Activated T-helper 2 cell treated with anti-CD3 and anti-CD28 coated beads, Interferon-gamma antibody, Interleukin-2, Interleukin-4, amounts not matched to agents 10 μg/mL and 5 μg/mL and 100 μg/mL, durations not matched to agents 14 hours and 24 hours and 36 hours (primary cell): ENCODE results near the gene OR2A1. TPM values are rescaled to one million over a fixed set of nuclear protein-coding genes. Genes with fewer than 3 reads are reported as not detected.
"Not testable (repeated sequence)": the region's sequence is repeated elsewhere in the genome, so short reads cannot be mapped to it uniquely, and the experiment has no call there.

Experiments
- DNase-seq: peaks from one replicate; pipeline ENCODE4 v3.0.0; 2021; ENCODE audit warnings: low spot score
- H3K27ac Mint-ChIP-seq: one replicate; pipeline ENCODE4 v1.8.0; 2021; ENCODE audit warnings: mixed read lengths
- H3K27me3 Mint-ChIP-seq: one replicate; pipeline ENCODE4 v1.8.0; 2021; ENCODE audit warnings: low read depth, mixed read lengths
- H3K36me3 Mint-ChIP-seq: one replicate; pipeline ENCODE4 v1.8.0; 2021; ENCODE audit warnings: low read depth, mixed read lengths
- H3K4me1 Mint-ChIP-seq: one replicate; pipeline ENCODE4 v1.8.0; 2021; ENCODE audit warnings: low read depth, mixed read lengths
- H3K4me3 Mint-ChIP-seq: one replicate; pipeline ENCODE4 v1.8.0; 2021; ENCODE audit warnings: low read depth, mild to moderate bottlenecking, moderate library complexity, mixed read lengths
- H3K9me3 Mint-ChIP-seq: one replicate; pipeline ENCODE4 v1.8.0; 2021; ENCODE audit warnings: mixed read lengths
- intact Hi-C: fragments of 100-400 bp; cut with micrococcal nuclease; formaldehyde crosslinking; loops from one replicate; pipeline ENCODE4 v1.15.1; 2023
- total RNA-seq: library from RNA; stranded (reverse); gene quantifications from 2 replicates; pipeline ENCODE4 v1.2.3, GENCODE V29; 2022

OR2A1 gene
- total RNA-seq, 1 donor from 2014 or later: not detected

DNA sequence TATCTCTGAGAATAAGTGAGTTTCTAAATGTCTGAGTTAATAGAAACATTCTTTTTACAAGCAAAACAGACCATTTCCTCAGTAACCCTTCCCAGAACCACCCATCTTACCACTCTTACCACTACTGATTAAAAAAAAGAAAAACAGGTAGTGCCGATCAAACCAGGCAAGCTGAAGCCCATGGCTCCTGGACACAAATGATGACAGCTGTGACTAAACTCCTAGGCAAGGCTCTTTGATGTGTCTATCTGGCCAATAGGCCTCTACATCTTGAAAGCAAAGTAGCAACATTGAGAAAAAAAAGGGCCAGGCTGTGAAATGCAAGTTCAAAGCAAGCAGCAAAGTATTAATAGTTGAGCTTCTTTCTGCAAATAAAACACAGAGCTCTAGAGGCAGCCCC lies 36.4 kb downstream of the OR2A1 start:
- H3K4me1 Mint-ChIP-seq, H3K27me3 Mint-ChIP-seq, intact Hi-C loops, H3K9me3 Mint-ChIP-seq, H3K36me3 Mint-ChIP-seq, H3K4me3 Mint-ChIP-seq, H3K27ac Mint-ChIP-seq, DNase-seq: not testable (repeated sequence)

DNA sequence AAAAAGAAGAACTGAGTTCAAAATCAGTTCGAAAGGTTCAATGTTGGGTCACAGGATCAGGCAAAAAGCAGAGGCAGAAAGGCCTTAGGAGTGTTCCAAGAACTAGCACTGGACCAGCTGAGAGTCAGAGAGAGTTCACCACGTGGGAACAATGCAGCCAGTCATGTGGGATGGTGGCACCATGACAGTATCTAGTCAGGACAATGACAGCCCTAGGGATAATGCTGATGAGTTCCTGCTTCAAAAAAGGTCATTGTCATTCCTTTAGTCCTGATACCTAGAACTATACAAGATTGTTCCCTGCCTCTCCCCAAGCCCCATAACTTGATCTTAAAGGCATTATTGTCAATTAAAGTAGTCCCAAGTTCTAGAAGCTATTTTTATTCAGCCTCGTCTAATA lies 39.4 kb downstream of the OR2A1 start:
- H3K27me3 Mint-ChIP-seq, H3K4me3 Mint-ChIP-seq, DNase-seq, H3K4me1 Mint-ChIP-seq, H3K9me3 Mint-ChIP-seq, H3K27ac Mint-ChIP-seq, intact Hi-C loops, H3K36me3 Mint-ChIP-seq: not testable (repeated sequence)

DNA sequence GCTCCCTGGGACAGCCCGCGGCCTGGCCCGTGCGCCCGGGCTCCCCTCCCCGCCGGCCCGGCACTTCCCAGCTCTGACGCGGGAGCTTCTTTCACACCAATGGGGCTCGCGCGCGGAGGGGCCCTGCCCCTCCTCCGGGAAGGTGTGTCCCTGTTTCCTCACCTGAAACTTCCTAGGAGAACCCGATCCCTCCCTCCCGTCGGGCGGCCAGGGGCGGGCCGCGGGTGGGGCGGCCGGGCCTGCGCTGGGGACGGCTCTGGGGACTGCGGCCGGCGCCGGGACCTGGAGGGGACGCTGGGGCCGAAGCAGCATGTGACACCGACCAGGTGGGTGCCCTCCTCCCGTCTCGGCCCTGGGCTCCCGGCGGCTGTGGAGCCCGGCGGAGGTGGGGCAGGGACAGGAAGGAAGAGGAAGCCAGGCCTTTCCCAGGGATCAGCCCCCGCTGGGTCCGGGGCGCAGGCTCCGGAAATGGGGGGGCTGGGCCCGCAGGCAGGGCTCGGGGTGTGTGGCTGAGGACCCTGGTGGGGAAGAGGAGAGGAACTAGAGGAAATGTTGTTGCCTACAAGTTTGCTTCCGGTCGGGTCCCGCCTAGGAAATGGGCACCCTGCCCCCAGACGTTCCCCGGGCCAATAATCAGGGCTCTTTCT lies 43.1 kb downstream of the OR2A1 start, which contains the start of gene ARHGEF5:
TSS of gene ARHGEF5 (plus strand) at position 227 of the 647 bp plus-strand sequence. CDS start 7,268 bp downstream, outside the sequence.
- Mint-ChIP-seq H3K27ac (peak within 1 kb of the TSS; percentile 86), H3K4me1 (peaks cover 10% of the 10 kb centered on the region), H3K4me3 (peak within 1 kb of the TSS; percentile 91)
- intact Hi-C loops, H3K9me3 Mint-ChIP-seq, H3K36me3 Mint-ChIP-seq, H3K27me3 Mint-ChIP-seq, DNase-seq: not testable (repeated sequence)

DNA sequence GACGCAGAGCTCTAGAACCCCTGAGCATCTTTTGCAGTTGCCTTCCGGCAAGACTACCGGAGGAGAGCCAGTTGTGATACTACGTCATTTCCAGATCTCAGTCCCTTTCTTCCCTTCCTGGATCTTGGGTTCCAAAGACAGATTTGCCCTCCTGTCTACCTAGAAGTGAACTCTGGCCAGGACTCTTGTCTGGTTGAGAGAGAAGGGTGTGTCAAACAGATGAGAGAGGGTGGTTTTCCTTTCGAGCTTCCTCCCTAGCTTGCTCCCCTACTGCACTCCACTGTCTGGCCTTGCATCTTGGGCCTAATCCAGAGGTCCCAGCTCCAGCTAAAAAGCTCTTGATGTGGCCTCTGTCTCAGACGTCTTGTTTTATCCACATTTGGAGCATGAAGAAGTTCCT lies 44.0 kb downstream of the OR2A1 start:
- H3K9me3 Mint-ChIP-seq, H3K36me3 Mint-ChIP-seq, H3K4me3 Mint-ChIP-seq, intact Hi-C loops, H3K27me3 Mint-ChIP-seq, H3K27ac Mint-ChIP-seq, DNase-seq: not testable (repeated sequence)
- peaks cover 10% of the 10 kb centered on the region for H3K4me1 Mint-ChIP-seq

DNA sequence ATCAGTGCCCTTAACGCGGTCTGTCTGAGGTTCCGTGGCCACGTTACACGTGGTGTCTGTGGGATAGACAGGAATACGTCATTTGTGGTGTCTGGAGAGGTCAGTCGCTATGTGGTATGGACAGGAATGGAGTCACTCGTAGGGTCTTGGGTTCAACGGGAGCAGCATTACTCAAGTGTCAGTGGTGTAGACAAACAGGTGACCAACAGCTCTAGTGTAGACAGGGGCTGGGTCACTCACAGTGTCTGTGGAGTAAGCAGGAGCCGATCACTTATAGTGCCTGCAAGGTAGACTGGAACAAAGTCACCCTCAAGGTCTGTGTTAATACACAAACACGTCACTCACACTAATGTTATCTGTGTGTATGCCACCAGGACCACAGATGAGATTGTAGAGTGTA lies 44.6 kb downstream of the OR2A1 start:
- intact Hi-C loops, H3K9me3 Mint-ChIP-seq, H3K4me3 Mint-ChIP-seq, H3K27ac Mint-ChIP-seq, DNase-seq, H3K27me3 Mint-ChIP-seq, H3K36me3 Mint-ChIP-seq: not testable (repeated sequence)
- H3K4me1 Mint-ChIP-seq: peaks cover 10% of the 10 kb centered on the region

DNA sequence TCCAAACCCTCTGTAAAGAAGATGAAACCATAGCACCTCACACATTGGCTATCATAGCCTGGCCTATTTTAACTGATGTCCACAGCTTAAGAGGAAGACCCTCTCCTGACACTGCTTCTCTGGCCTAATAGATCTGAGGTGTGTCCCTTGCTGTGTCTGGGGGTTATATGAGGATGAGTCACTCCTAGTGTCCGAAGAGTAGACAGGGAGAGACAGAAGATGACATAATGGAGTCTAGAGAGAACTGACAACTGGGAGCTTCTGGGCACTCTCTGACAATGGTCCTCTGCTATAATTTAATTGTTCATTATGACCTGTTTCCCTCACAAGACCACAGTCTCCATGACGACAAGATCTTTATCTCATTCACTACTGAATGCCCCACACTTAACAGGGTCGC lies 49.8 kb downstream of the OR2A1 start:
- H3K4me3 Mint-ChIP-seq, intact Hi-C loops, H3K27ac Mint-ChIP-seq, H3K27me3 Mint-ChIP-seq, H3K9me3 Mint-ChIP-seq, H3K36me3 Mint-ChIP-seq, DNase-seq, H3K4me1 Mint-ChIP-seq: not testable (repeated sequence)

DNA sequence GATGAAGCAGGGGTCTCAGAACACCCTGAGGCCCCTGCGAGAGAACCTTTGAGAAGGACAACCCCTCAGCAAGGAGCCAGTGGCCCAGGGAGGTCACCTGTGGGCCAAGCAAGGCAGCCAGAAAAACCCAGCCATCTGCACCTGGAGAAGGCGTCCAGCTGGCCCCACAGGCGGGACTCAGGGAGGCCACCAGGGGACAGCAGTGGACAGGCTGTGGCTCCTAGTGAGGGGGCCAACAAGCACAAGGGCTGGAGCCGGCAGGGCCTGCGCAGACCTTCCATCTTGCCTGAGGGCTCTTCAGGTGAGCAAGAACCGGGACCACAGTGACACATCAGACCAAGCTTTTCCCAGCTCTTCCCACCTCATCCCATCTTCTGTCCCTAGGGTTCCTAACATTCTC lies 53.3 kb downstream of the OR2A1 start:
- intact Hi-C loops, H3K9me3 Mint-ChIP-seq, DNase-seq, H3K36me3 Mint-ChIP-seq, H3K27me3 Mint-ChIP-seq, H3K4me3 Mint-ChIP-seq, H3K27ac Mint-ChIP-seq, H3K4me1 Mint-ChIP-seq: not testable (repeated sequence)

DNA sequence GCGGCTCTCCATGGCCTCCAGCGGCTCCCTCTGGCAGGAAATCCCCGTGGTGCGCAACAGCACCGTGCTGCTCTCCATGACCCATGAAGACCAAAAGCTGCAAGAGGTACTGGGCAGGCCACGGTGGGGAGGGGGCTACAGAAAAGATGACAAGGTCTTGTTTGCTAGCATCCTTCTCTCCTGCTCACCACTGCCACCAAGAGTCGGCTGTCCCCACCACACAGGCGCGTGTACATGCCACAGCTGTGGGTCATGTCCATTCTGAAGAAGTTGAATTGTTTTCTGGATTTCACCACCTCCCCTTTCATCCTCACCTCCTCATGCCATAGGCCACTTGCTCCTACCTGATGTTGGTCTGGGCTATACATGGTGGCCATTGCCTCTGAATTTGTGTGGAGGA lies 55.0 kb downstream of the OR2A1 start:
- DNase-seq, H3K36me3 Mint-ChIP-seq, H3K4me1 Mint-ChIP-seq, intact Hi-C loops, H3K4me3 Mint-ChIP-seq, H3K27me3 Mint-ChIP-seq, H3K9me3 Mint-ChIP-seq, H3K27ac Mint-ChIP-seq: not testable (repeated sequence)

DNA sequence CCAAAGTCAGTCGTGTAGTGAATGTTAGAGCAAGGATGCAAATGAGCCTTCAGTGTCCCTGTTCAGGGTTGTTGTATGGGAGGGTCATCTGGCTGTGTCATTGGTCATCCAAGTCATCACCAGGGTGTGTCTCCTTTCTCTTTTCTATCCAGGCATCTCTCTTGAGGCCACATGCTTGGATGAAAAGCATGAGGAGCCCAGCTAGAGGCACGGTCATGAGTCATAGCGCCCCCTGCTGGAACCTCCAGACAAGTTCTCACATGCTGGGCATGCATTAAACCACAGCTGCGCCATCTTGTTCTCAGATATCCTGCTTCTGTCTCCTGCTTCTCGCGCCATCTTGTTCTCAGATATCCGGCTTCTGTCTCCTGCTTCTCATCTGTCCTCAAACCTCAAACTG lies 57.0 kb downstream of the OR2A1 start:
- intact Hi-C loops, H3K4me3 Mint-ChIP-seq, H3K36me3 Mint-ChIP-seq, H3K27ac Mint-ChIP-seq, H3K9me3 Mint-ChIP-seq, H3K27me3 Mint-ChIP-seq, H3K4me1 Mint-ChIP-seq, DNase-seq: not testable (repeated sequence)

Other genes starting within 250 kb of the OR2A1 start
- gene OR2A25, start 242.6 kb upstream of the OR2A1 start, total RNA-seq: not detected in 2 replicates
- gene OR2A12, start 226.1 kb upstream of the OR2A1 start, total RNA-seq: not detected in 2 replicates
- gene OR2A2, start 202.8 kb upstream of the OR2A1 start, total RNA-seq: not detected in 2 replicates
- not detected in 2 replicates for gene OR2A14, start 189.2 kb upstream of the OR2A1 start, total RNA-seq
- gene CTAGE4, start 129.0 kb upstream of the OR2A1 start, total RNA-seq: 1.2 and 1.6 TPM in 2 replicates
- gene ARHGEF35, start 116.6 kb upstream of the OR2A1 start, total RNA-seq: 3.6 and 4.1 TPM in 2 replicates
- gene OR2A42, start 72.8 kb upstream of the OR2A1 start, total RNA-seq: 0.09 TPM in 1 of 2 replicates, not detected in the other
- 2.2 and 2.5 TPM in 2 replicates for gene OR2A7, start 47.6 kb upstream of the OR2A1 start, total RNA-seq
- gene CTAGE8, start 43.1 kb upstream of the OR2A1 start, total RNA-seq: 1.2 and 2.1 TPM in 2 replicates
- 10.8 TPM in 2 replicates for gene ARHGEF5, start 43.0 kb downstream of the OR2A1 start, total RNA-seq
- gene NOBOX, start 91.3 kb downstream of the OR2A1 start, total RNA-seq: not detected in 2 replicates